DMS79 (cell line): Measurements from ENCODE around the gene BAZ2B.

ENCODE experiments used
- DNase-seq: peaks from one replicate; lab custom pipeline; 2025; lab: John Stamatoyannopoulos, UW

Gene BAZ2B

GRCh38 chr2:159461076-159461475, 155.3 kb downstream of the BAZ2B start:
- DNase-seq, result no peak

GRCh38 chr2:159460227-159460626, 156.1 kb downstream of the BAZ2B start:
- DNase-seq, result no peak

- DNase-seq, result no peak
Measured at GRCh38 chr2:159459279-159459678, 157.1 kb downstream of the BAZ2B start.

GRCh38 chr2:159457589-159457988, 158.8 kb downstream of the BAZ2B start:
- no peak for DNase-seq

- DNase-seq, result no peak
Measured at GRCh38 chr2:159456500-159457426, 159.6 kb downstream of the BAZ2B start.

- DNase-seq, result no peak
Measured at GRCh38 chr2:159455330-159455918, 160.9 kb downstream of the BAZ2B start.

GRCh38 chr2:159454185-159454584, 162.2 kb downstream of the BAZ2B start:
- no peak for DNase-seq

GRCh38 chr2:159450180-159450579, 166.2 kb downstream of the BAZ2B start:
- DNase-seq, result no peak

GRCh38 chr2:159449504-159450124, 166.7 kb downstream of the BAZ2B start:
- no peak for DNase-seq

GRCh38 chr2:159446817-159447216, 169.5 kb downstream of the BAZ2B start:
- DNase-seq, result no peak

- DNase-seq, result no peak
Measured at GRCh38 chr2:159446201-159446600, 170.1 kb downstream of the BAZ2B start.

GRCh38 chr2:159445307-159445706, 171.0 kb downstream of the BAZ2B start:
- no peak for DNase-seq

GRCh38 chr2:159444754-159445153, 171.6 kb downstream of the BAZ2B start:
- DNase-seq, result no peak

- DNase-seq, result no peak
Measured at GRCh38 chr2:159442159-159442852, 174.0 kb downstream of the BAZ2B start.

- DNase-seq, result no peak
Measured at GRCh38 chr2:159441182-159441581, 175.2 kb downstream of the BAZ2B start.

GRCh38 chr2:159439421-159439820, 176.9 kb downstream of the BAZ2B start:
- no peak for DNase-seq

GRCh38 chr2:159438720-159439353, 177.5 kb downstream of the BAZ2B start:
- no peak for DNase-seq

- no peak for DNase-seq
Measured at GRCh38 chr2:159438284-159438683, 178.1 kb downstream of the BAZ2B start.

GRCh38 chr2:159432610-159433009, 183.7 kb downstream of the BAZ2B start:
- DNase-seq, result no peak

GRCh38 chr2:159427048-159427447, 189.3 kb downstream of the BAZ2B start:
- no peak for DNase-seq

- DNase-seq, result no peak
Measured at GRCh38 chr2:159419403-159419802, 196.9 kb downstream of the BAZ2B start.

- no peak for DNase-seq
Measured at GRCh38 chr2:159411460-159411859, 204.9 kb downstream of the BAZ2B start.
